Spinal cord (tissue), 10 donors: ENCODE measurements around the gene SH3BGR. TPM values are rescaled to one million over a fixed set of nuclear protein-coding genes. Genes with fewer than 3 reads are reported as not detected.
A peak's percentile ranks its signal among the peaks of the same experiment; 100 is the strongest.

Source experiments
- DNase-seq, 6 donors: peaks; one replicate each; pipeline versions ENCODE4 v3.0.0 to v3.0.0-alpha.2; 2013 to 2015; ENCODE audit warnings: low spot score in 6 of 6, low read depth in 4 of 6
- H3K27ac ChIP-seq: one replicate; pipeline ENCODE4 v1.5.1; 2013; ENCODE audit warnings: low read depth, low read length, control low read depth
- H3K27me3 ChIP-seq: one replicate; pipeline ENCODE4 v1.6.1; 2013; ENCODE audit warnings: low read length; ENCODE audit not compliant: control insufficient read depth, insufficient read depth
- H3K36me3 ChIP-seq: one replicate; pipeline ENCODE4 v1.6.1; 2013; ENCODE audit warnings: low read length; ENCODE audit not compliant: control insufficient read depth, insufficient read depth
- H3K4me1 ChIP-seq: one replicate; pipeline ENCODE4 v1.6.1; 2013; ENCODE audit warnings: low read length; ENCODE audit not compliant: control insufficient read depth, insufficient read depth
- H3K4me3 ChIP-seq: one replicate; pipeline ENCODE4 v1.5.1; 2013; ENCODE audit warnings: low read depth, low read length, control low read depth
- H3K9me3 ChIP-seq: one replicate; pipeline ENCODE4 v1.6.1; 2013; ENCODE audit warnings: low read length; ENCODE audit not compliant: control insufficient read depth, insufficient read depth
- WGBS: methylation state at CpG from one replicate; pipeline ENCODE4 v1.1.5; 2013; ENCODE audit warnings: missing lambda C conversion rate; ENCODE audit not compliant: insufficient coverage; 5-methylcytosine and 5-hydroxymethylcytosine counted together
- polyA plus RNA-seq, 2 donors: library from polyadenylated mRNA; unstranded; fragments of 120-200 nt; gene quantifications; one replicate each; pipeline ENCODE4 v1.2.1, GENCODE V29; 2013; ENCODE audit not compliant: insufficient read length in 2 of 2
- total RNA-seq, 2 donors: library from RNA; depleted of rRNA in 1 of 2; stranded (reverse); fragments of 120-200 nt in 1 of 2; fragments of >200 nt in 1 of 2; gene quantifications; one replicate each; pipeline versions ENCODE4 v1.2.3 to v1.2.4, GENCODE V29; 2013 to 2014
- donor health status: healthy.

Gene SH3BGR
- total and polyA plus RNA-seq, 4 donors = 3.4 to 8.8 (median 7.1) TPM

DNA sequence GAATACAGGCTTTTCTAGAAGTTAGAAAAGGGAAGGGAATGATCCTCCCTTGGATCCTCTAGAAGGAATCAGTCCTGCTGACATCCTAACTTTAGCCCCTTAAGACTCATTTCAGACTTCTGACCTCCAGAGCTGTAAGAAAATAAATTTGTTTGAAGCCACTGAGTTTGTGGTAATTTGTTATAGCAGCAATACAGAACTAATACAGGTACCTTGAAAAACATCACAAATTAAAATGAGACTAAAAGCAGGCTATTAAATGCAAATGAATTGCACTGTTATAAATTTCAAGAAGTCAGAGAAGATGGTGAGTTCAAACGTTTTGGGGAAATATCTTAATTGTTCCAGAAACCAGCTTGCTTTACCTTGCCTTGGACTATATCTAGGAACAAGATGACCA lies 12.5 kb upstream of the SH3BGR start:
- Histone ChIP-seq H3K4me1 (no peaks in the 10 kb centered on the region), H3K36me3 (no peaks in the 10 kb centered on the region), H3K4me3 (no peak overlapping the region), H3K9me3 (no peaks in the 10 kb centered on the region), H3K27me3 (no peaks in the 10 kb centered on the region), H3K27ac (no peak overlapping the region)
- no peak for DNase-seq
- whole genome bisulfite sequencing = no CpG with 5 or more reads among the region's 1 CpG

DNA sequence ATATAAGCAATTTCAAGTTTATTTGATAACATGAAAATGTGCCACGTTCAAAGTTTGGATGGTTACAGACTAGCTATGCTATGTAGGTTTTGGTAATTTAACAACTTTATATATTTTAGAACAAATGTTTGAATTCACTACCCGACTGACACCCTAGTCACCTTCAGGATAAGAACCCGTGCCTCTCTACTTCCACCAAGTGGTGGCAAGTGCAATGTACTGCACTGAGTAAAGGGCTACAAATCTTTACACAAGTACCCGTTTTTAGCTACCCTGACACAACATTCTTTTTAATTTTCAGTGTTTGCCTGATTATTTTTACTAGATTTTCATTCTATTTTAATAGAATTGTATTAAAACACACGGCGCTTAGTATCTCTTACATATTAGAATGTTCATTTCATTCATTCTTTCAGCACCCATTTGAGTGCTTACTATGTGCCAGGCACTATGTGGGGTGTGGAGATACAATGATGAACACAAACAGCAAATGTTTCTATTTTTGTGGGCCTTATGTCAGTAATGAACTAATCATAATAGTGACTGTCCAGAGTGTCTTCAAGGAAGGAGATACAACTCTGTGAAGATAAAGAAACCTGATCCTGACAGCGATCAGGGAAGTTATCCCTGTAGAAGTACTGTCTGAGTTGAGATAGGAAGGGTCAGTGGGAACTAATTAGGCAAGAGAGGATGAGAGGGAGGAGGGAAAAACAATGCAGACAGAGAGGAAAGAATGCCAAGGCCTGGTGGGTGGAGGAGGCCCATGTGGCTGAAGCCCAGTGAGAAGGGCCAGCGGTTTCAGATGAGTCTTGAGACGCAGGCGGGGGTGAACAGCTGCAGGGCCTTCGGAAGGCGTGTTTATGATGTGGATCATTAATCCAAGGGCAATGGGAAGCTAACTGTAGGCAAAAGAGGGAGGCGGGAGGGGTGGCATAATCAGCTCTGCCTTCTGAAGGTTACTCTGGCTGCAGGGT lies 10.0 kb upstream of the SH3BGR start:
- WGBS = 59% methylated on average over 7 of the region's 13 CpGs
- Histone ChIP-seq H3K9me3 (no peaks in the 10 kb centered on the region), H3K36me3 (no peaks in the 10 kb centered on the region), H3K27ac (no peak overlapping the region), H3K27me3 (no peaks in the 10 kb centered on the region), H3K4me1 (peaks cover 9% of the 10 kb centered on the region), H3K4me3 (no peak overlapping the region)
- DNase-seq = peak in 2 of 6 donors; percentile 43 to 68

DNA sequence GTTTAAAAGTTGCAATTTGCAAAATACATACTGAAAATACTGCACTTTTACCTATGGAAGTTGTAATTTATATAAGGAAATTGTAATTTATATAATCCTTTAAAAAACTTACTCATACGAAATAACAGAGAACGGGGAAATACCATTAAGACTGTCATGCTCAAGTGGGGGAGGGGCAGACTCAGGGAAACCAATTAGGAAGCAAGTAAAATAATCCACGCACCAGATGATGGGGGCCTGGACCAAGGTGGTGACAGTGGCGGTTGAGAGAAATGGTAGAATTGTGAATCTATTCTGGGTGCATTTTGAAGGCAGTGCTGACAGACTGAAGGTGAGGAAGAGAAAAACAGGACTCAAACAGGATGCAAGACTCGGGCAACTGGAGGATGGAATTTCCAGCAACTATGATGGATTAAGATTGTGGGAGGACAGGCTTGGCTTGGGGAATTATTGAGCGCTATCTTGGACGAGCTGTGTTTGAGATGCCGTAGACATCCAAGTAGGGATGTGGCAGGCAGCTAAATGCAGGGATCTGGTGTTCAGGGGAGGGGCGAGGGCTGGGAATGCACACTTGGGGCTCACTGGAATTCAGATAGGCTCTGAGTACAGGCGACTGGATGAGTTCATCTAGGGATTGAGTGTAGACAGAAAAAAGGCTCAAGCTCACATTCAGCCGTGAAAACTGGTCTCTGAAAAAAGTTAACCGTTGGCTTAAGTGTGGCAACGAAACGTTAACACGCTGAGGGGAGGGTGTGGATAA lies 7.2 kb upstream of the SH3BGR start:
- WGBS = 5% methylated on average over 13 of the region's 15 CpGs
- H3K27ac ChIP-seq = peak overlapping the region; percentile 91
- no peaks in the 10 kb centered on the region for H3K36me3 ChIP-seq
- no peaks in the 10 kb centered on the region for H3K9me3 ChIP-seq
- H3K4me1 ChIP-seq = peaks cover 9% of the 10 kb centered on the region
- DNase-seq = peak in 2 of 6 donors; percentile 53 to 74
- H3K27me3 ChIP-seq = no peaks in the 10 kb centered on the region
- H3K4me3 ChIP-seq = peak overlapping the region; percentile 87

DNA sequence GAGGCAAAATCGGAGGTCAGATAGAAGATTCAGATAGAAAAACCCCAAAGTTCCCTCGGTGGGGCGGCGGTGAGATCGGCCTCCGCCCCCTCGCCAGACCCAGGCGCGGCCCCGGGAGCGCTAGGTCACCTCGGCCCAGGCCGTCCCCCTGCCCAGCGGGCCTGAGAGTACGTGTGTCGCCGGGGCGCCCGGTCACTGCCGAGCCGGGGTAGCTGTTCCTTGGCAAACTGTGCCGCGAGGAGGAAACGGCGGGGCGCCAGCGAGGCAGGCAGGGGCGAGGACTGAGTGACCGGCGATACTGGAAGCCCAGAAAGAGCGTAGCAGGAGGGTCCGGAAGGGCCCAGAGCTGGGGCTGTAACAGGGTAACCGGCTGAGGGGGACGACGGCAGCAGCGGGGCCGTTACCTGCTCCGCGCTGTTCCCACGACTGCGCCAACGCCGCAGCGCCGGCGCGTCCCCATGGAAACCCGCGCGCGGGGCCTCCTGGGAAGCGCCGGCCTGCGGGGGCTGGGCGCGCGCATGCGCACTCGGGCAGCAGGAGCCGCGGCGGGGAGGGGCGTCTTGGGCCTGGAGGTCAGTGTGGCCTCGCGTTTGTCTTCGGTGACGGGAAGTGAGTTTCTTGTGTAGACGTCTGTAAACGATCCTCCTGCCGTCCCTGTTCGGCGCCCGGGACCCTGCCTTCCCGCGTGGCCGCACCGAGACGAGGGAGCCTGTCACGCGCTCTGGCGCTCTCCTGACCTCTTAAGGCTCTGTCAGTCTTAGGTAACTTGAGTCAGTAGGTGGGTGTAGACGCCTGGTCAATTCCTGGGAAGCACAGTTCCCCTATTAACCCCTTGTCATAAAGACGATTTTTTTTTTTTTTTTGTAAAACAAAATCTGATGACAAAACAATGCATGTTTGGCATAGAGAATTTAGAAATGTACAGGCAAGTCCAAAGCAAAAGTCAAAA lies 6.2 kb upstream of the SH3BGR start, which contains the start of gene LCA5L:
Gene LCA5L (minus strand): TSS at position 458 of the 949 bp plus-strand sequence. CDS start 17,285 bp downstream, outside the sequence.
- H3K27me3 ChIP-seq = no peaks in the 10 kb centered on the region
- H3K36me3 ChIP-seq = no peaks in the 10 kb centered on the region
- H3K27ac ChIP-seq = peak within 1 kb of the TSS; percentile 93
- under 1% methylated on average over 81 of the region's 83 CpGs for WGBS
- DNase-seq = peak; percentile 82 to 97 (median 86)
- H3K4me3 ChIP-seq = peak within 1 kb of the TSS; percentile 87
- H3K4me1 ChIP-seq = peaks cover 9% of the 10 kb centered on the region
- H3K9me3 ChIP-seq = no peaks in the 10 kb centered on the region

DNA sequence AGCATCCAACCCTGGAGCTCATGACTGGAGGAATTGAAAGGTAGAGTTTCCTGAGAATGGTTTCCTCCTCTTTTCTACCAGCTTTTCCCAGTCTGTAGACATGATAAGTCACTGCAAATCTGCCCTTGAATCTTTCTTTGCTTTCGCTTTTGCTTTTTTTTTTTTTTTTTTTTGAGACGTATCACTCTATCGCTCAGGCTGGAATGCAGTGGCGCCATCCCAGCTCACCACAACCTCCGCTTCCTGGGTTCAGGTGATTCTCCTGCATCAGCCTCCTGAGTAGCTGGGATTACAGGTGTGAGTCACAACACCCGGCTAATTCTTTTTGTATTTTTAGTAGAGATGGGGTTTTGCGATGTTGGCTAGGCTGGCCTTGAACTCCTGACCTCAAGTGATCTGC lies 4.5 kb upstream of the SH3BGR start:
- H3K4me3 ChIP-seq = no peak overlapping the region
- no peak overlapping the region for H3K27ac ChIP-seq
- peaks cover 16% of the 10 kb centered on the region for H3K4me1 ChIP-seq
- no peaks in the 10 kb centered on the region for H3K27me3 ChIP-seq
- H3K9me3 ChIP-seq = no peaks in the 10 kb centered on the region
- no peaks in the 10 kb centered on the region for H3K36me3 ChIP-seq
- 100% methylated on average over 2 of the region's 7 CpGs for WGBS
- DNase-seq = no peak

DNA sequence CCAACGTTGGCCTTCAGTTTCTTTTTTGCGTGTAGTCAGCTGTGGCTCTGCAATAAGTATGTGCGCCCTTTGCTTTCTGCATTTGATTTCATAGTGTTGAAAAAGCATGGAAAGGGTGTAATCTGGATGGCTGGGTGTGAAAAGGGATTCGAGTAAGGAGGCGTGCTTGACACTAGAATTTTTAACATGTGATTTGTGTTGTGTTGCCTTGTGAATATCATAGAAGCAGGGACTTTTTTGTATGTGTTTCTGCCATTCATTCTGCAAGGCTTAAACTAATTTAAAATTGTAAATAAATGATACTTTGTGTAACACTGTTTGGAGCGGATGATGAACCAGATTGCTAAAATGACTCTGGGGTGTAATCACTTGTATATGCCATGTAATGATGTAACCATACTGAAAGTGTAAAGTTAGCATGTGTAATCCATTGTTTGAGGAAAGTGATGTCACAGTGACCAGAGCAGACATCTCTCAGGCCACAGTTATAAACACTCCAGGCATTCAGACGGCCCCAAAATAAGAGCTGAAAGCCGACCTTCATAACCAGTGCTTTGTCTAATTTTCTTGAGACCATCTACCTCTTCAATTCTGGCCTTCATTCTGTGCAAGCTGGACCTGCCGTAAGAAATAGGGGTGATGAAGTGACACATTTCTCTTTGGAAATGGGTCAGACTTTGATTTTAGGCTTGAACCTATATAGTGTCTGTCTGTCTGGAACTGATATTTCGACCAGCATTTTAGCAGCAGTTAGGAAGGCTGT lies 618 bp downstream of the SH3BGR start:
- Histone ChIP-seq H3K4me1 (peaks cover 17% of the 10 kb centered on the region), H3K9me3 (no peaks in the 10 kb centered on the region), H3K4me3 (no peak overlapping the region), H3K27me3 (no peaks in the 10 kb centered on the region), H3K27ac (peak overlapping the region; percentile 64), H3K36me3 (no peaks in the 10 kb centered on the region)
- peak in 2 of 6 donors; percentile 56 to 75 for DNase-seq
- 56% methylated on average over 6 of the region's 10 CpGs for WGBS

DNA sequence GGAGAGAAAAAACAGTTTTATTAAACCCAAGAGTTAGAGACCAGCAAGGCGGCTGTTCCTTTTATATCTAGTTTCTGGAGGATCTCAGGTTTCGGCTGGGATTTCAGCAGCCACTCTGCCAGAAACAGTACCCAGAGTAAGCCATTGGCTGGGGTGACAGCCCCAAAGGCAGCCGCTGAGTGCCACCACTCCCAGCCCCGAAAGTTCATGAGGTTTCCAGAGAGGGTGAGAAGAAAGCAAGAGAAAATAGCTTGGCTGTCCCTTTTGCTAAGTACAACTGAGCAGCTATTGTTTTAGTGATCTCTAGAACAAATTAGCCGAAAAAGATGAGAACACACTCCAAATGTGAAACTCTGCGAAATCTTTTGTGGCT lies 1.2 kb downstream of the SH3BGR start:
- no peaks in the 10 kb centered on the region for H3K27me3 ChIP-seq
- no peak for DNase-seq
- peaks cover 17% of the 10 kb centered on the region for H3K4me1 ChIP-seq
- H3K4me3 ChIP-seq = no peak overlapping the region
- H3K36me3 ChIP-seq = no peaks in the 10 kb centered on the region
- H3K27ac ChIP-seq = peak overlapping the region; percentile 4
- no peaks in the 10 kb centered on the region for H3K9me3 ChIP-seq
- WGBS = 58% methylated on average over 5 of the region's 6 CpGs

DNA sequence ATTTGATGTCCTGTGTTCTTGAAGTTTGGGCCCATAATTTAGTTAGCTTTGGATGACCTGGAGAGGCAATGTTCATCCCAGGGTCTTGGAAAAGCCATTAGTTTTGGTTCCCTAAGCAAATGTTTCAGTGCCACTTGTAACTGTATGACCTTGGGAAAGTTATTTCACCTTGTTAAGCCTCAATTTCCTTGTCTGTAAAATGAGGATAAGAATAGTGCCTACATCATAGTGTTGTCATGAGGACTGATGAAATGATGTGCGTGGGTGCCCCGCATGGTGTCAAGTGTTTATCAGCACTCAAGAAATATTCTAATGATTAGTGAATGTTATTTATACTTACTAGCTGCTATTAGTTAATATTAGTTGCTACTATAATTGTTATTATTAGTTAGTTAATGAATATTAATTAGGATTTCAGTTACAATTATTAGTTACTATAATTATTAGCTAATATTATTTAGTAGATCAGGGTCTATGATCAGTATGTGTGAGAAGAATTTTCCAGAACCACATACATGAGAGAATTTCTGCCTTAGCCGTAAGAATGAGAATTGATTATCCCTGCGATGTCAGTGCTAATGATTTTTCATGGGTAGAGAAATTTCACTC lies 1.9 kb downstream of the SH3BGR start:
- no CpG with 5 or more reads among the region's 4 CpGs for WGBS
- Histone ChIP-seq H3K4me1 (peaks cover 17% of the 10 kb centered on the region), H3K27me3 (no peaks in the 10 kb centered on the region), H3K27ac (no peak overlapping the region), H3K36me3 (no peaks in the 10 kb centered on the region), H3K9me3 (no peaks in the 10 kb centered on the region), H3K4me3 (no peak overlapping the region)
- no peak for DNase-seq
